HG02642 (cell line): ENCODE measurements around the gene TCERG1L.
"Not testable (repeated sequence)": the region's sequence is repeated elsewhere in the genome, so short reads cannot be mapped to it uniquely, and the experiment has no call there.

ENCODE experiments used
- ATAC-seq: cut with Tn5 transposase; IDR thresholded peaks from one replicate; pipeline ENCODE4 v1.9.1; 2021; ENCODE audit warnings: mild to moderate bottlenecking; ENCODE audit not compliant: unreplicated experiment, poor library complexity

Gene TCERG1L

DNA sequence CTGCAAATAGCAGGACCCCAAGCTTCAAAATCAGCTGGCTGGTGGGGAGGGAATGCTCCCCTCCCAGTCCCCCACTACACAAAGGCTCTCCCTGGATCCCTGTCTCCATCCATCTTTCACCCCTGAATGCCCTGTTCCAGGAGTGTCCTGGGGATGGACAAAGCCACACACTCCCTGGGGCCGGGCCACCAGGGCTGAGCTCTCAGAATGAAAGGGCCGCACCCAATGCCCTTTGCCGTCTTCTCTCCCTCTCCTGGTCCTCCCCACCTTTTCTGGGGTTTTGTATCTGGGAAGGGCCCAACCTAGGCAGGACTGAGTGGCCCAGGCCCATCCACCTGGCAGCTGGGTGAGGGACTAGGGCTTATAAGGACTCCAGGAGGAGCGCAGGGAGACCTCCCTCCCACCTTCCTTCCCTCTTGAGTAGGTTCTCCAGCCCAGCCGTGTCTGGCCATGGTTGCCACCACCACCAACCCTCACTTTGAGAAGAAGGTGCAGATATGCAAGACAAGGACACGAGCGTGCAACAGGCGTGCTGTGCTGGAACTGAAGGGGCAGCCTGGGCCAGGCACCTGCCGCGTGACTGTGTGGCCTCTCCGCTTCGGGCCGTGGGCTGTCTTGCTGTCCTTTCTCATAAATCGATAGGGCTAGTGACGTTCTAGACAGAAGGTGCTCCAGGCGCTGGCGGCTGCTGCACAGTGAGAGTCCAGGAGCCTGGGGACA, 157.1 kb downstream of the TCERG1L start:
- no peak for ATAC-seq

DNA sequence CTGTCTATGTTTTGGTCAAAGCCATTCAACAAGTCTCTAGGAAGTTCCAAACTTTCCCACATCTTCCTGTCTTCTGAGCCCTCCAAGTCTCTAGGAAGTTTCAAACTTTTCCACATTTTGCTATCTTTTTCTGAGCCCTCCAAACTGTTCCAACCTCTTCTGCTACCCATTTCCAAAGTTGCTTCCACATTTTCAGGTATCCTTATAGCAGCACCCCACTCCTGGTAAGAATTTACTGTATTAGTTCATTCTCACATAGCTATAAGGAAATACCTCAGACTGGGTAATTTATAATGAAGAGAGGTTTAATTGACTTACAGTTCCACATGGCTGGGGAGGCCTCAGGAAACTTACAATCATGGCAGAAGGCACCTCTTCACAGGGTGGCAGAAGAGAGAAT, 159.1 kb downstream of the TCERG1L start:
- ATAC-seq, result not testable (repeated sequence)

DNA sequence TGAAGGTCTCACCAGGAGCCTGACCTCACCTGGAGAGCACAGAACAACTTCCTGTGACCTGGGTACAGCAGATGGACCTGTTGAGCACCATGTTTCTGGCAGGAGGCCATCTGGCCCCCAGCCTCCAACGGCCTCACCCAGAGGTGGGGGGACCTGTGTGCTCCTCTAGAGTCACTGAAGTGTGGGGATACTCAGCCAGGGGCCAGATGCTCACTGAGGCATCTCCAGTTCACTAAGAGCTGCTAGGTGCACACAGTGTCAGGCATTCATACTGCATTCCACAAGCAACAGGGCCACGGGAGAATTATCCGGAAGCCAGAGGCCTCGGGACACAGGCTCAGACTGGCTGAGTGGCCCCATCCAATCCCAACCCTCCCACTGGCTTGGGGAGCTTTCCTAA, 161.4 kb downstream of the TCERG1L start:
- no peak for ATAC-seq

DNA sequence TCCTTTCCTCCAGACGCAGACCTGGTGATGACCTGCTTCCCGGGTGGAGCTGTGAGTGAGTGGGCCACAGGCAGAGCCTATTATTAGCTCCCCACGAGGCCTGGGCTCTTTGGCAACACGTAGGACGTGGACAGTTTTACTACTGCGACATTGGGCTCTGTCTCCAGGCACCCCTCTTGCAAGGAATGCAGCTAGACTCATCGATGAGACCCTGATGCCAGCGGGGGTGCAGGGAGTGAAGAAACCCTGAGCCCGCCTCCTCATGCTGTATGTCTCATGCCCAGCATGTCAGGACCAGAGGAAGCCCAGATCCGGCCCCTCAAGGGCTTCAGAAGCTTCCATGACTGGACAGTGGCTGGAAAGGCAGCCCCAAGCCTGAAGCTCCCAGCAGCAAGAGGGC, 161.9 kb downstream of the TCERG1L start:
- no peak for ATAC-seq

DNA sequence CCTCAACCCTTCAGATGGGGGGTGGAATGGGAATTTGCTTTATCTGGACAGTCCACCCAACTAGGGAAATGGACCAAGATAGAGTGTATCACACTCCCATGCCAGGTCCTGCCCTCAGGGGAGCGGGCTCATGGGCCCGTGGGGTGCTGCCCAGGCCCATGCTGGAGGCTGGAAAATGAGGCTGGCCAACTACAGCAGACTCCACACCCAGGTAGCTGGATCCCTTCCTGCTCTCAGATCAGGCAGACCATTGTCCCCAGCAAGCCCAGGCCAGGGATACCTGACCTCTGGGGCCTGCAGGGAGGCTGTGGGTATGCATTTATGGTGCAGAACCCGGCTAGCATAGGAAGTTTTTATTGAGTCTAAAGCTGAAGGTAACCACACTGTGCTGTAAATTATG, 162.4 kb downstream of the TCERG1L start:
- no peak for ATAC-seq

DNA sequence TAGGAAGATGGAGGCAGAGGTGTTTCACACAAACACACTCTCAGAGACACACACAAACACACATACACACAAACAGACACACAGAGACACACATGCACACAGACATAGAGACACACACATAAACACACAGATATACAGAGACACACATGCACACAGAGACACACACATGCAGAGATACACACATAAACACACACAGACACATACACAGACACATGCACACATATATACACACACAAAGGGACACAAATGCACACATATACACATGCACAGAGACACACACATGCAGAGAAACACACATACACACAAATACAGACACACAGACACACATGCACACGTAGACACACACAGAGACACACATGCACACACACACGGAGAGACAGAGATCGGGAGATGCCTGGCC, 163.3 kb downstream of the TCERG1L start:
- ATAC-seq, result no peak

DNA sequence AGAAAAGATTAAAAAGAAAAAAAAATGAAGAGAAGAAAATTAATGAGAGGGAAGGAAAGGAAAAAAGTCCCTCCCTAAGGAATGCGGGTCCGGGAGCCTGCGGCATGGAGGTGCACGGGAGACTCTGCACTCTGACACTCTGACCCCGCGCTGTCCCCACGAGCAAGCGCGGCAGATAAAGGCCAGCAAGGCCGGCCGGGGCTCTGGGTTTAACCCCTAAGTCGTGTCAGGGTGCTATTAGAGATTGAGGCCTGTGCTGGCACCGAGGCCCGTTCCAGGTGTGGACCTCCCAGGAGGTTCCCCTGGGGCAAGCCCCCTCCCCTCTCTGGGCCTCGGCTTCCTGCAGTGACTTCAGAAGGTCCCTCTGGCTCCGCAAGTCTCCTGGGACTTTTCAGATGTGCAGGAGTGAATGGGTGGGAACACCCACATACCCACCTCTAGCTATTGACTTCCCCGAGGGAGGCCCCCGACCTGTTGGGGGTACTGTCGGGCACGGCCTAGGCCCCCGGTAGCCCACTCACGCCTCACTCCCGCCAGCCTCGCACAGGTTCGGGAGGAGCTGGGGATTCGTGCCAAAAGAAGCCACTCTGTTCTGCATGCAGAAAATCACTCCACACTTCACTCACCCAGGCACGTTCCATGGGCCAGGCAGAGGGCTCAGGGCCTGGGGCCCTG, 164.1 kb downstream of the TCERG1L start:
- ATAC-seq, result no peak

DNA sequence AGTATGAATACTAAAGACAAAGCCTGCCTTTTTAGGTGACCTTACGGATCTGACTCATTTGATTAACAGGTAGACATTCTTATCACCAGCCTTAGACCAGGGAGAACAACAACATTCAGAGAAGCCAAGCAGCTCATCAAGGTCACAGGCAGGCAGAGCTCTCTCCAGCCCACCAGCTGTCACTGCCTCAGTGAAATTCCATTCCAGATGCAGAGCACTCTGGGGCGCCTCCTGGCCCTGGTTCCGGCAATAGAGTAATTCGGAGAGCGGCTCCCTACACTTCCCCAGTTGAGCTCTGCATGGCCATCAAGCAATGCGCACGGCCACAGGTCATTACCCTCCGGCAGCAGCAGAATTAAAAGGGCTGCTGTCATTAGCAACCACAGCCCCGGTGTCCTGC, 164.7 kb downstream of the TCERG1L start:
- no peak for ATAC-seq

DNA sequence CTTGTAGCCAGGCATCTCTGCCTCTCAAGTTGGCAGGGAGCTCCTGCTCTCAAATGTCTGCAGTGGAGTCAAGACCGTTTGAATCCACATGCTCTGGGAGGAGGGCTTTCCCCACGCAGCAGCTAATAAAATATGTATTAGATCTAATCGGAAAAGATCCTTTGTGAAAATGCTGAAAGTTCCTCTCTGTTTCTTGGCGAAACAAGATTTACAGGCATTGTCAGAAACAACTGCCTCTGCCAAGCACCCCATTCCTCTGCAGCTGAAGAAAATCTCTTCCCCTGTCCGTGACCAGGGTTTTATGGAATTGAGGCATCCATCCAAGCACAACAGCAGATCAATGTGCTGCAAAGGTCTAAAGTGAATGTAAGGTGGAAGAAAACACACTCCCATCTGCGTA, 165.8 kb downstream of the TCERG1L start:
- ATAC-seq, result no peak

DNA sequence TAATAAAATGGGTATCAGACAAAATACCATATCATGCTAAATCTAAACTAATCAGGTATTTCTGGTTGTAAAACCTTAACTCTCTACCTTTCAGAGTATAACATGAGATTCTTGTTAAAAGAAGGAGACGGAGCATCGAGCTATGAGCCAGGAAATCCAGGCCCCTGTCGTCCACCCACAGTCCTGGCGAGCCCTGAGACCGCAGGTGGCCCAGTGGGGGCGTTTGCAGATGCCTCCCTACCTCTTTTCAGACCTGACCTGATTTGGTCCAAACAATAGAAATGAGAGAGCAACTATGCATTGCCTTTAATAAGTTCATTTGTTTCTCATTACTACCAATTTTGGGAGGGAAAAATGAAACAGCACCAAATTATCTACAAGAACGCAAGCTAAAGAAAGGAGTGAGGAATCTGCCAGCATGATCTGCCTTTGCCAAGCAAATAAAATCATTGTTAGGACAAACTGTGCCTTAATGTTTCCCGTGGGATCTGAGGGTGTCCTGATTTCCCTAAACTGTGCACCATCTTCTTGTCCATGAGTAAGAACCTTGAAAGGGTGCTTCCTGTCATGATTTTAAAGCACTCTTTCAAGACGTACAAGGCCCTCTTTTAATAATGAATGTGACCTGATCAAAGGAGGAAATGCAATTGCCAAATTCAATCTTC, 166.7 kb downstream of the TCERG1L start:
- no peak for ATAC-seq

DNA sequence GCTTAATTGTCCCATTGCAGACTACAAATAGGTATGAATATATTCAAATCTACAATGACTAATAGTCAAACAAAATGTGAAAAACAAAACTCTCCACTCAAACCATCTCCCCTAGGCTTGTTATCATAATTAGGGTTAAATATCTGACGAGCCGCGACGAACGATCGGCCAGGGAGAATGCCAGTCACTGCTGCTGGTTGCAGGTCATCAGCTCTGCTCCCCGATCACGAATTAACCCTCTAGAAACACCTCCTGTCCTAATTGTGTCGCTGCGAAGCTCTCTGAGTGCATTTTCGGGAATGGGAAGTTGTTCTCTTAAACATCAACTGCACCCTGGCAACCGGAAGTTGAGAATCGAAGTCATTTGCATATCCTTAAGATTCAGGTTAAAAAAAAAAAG, 167.3 kb downstream of the TCERG1L start:
- ATAC-seq, result no peak

DNA sequence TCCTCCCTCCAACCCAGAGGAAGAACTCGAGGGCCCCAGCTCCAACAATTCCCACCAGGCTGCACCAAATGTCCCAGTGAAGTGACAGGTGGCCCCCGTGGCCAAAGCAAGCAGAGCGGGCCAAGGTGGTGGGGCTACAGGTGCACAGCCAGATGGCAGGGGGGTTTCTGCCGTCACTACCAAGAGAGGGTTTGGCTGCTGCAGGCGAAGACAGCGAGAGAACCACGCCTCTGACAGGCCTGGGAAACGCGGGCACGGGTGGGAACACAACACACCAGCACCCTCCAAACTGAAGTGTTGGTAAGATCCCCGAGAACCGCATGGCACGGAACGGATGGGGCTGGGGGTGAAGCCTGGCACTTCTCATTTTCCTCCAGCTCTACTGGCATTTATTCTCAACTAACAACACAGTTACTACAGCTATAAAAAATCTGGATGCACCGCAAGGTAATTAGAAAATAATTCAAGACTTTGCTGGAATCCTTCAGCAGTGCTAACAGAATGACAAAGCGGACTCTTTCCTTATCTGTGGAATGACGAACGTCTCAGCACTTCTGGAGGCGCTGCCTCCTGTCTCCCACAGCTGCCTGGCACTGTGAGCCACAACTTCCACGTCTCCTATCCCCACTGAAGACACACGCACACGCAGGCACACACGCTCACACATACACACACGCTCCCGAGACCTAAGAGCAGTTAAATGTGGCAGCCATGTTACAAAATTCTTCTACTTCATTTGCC, 167.9 kb downstream of the TCERG1L start:
- ATAC-seq, result no peak

DNA sequence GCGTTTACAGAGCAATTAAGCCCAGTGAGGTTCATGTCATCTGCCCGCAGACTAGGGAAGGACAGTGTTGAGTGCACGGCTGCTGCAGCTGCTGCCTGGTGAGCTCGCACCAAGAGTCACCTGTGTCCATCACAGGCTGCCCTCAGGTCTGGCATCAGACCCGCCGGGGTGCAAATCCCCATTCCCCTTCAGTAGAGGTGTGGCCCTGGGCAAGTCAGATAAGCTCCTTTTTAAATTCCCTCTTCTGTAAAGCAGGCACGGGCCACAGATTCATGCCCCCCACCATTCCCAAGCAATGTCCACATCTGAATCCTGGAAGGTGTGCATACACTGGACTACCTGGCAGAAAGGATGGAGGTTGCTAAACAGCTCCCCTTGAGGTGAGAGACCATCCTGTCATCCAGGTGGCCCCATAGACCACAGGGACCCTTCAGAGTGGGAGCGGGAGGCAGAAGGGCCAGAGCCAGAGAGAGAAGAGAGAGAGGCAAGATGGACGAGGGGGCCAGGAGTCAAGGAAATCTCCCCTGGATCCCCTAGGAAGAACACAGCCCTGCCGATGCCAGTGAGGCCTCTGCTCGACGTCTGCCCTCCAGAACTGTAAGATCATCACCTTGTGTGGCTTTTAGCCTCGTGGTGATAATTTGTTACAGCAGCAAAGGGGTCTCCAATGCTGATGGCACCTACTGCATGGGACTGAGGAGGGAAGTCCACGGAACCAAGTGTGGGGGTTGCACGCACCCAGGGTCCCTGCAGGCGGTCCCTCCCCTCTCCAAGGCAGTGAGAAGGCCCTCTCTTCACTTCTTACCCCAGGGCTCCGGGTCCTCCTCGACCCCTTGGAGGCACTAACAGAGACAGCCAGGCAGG, 168.8 kb downstream of the TCERG1L start:
- no peak for ATAC-seq

DNA sequence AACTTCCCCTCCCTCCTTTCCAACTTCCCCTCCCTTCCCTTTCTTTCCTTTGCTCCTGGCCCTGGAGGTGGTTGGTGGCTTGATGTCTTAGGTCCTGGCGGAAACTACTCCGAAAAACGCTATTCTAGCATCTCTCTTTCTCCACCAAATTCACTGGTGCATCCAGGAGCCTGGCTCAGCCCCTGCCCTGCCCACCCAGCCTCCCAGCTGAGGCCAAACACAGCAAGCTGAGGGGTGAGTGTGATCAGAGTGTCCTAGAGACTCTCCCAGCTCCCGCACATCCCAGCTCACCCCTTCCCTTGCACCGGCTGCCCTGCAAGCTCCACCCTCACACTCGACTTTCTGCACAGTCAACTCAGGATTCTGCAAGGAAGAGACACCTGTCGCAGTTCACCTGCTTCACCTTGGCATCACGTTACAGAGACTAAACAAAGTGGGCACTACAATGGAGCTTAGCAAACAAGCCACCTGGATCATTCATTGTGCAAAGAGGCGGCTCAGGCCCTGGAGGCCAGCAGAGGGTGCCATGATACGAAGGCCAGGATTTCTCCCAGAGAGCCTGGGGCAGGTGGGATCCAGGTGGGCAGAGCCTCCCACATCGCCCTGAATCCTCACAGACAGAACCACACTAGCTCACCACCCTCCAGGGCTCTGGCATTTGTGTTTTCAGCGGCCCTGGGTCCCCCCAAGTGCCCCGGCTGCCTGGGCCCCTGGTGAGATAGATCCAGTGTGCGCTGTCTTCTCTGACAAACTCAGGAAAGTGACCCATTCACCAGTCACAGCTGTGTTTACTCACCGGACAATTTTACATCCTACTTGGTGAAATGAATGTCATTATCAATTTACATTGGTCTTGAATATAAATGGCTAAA, 169.6 kb downstream of the TCERG1L start:
- ATAC-seq, result no peak

DNA sequence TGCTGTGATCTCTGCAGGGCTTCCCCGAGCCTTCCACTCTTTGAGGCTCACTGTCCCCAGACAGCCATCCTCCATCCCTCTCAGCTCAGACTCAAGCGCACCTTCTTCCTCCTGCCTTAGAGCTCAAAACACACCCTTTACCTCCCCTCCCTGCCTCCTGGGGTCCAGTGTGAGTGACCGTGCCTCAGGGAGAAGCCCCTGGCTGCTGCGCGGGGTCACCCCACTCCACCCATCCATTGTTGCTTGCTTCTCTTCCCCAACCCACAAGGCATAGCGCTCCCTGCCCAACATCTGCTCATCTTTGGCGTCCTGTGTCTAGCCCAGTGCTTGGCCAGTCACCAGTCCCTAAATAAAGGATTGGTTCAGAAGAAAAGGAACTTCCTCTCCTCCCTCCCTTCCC, 170.3 kb downstream of the TCERG1L start:
- no peak for ATAC-seq

DNA sequence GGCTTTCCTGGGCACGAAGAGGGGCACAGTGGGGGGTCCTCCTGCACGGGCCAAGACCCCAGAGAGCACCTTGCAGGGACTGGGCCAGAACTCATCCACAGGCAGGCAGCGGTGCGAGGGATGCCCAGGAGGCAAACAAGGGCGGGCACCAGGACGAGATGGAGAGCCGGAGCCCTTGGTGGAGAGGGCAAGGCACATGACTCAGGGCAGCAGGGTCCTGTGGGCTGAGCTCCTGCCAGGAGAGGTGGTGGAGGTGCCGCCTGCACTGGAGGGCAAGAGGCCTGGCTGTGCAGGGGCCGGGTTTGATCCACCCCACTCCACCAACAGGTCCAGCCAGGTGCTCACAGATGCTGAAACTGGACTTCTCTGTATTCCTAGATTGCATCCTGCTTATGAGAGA, 170.9 kb downstream of the TCERG1L start:
- ATAC-seq, result no peak

DNA sequence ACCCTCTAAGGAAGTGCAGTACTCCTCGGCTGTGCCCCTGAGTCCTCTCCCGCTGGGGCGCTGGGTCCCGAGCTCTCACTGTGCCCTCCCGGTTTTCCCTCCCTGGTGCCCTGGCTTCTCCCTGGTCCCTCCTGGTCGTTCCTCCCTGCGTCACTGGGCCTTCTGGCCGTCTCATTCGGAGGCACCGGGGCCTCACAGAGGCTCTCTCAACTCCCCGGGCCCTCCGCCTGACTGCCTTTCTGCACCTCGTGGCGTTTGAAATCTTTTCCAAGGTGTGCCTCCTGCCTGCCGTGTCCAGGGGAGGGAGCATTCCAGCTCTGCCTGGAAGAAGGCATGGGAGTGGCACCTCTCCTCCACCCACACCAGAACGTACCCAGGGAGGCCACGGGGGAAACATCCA, 174.3 kb downstream of the TCERG1L start:
- ATAC-seq, result no peak

DNA sequence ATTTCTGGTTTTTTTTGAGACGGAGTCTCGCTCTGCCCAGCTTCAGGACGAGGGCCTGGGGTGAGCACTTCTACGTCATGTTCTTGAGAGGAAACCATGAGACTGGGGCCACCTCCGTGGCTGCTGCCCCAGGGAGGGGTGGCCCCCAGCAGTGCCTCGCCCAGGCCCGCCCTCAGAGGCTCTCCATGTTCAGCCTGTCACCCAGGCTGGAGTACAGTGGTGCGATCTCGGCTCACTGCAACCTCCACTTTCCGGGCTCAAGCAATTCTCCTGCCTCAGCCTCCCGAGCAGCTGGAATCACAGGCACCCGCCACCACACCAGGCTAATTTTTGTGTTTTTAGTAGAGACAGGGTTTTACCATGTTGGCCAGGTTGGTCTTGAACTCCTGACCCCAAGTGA, 175.2 kb downstream of the TCERG1L start:
- not testable (repeated sequence) for ATAC-seq

DNA sequence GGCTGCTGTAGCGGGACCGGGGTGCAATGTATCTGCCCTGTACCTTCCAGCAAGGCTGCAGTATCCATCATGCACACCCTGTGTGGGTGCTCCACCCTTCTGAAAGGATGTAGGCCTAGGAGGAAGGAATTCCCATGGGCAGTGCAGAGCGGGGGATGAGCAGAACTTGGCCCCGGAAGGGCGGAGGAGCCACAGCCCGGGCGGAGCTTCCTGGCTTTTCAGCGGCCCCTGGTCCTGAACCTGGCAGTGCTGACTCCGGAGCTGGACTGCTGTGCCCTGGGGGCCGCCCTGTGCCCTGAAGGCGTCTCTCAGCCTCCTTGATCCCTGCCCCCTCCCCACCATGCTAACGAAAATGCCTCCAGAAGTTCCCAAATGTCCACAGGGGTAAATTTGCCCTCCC, 175.8 kb downstream of the TCERG1L start:
- ATAC-seq, result no peak
